SK-N-SH treated with all-trans-retinoic acid at 6 μM for 48 hours (cell line): ENCODE results near the gene GALNT6.

Source experiments
- ARNTL ChIP-seq: fragments of 450-650 bp; formaldehyde crosslinking; IDR thresholded peaks from 2 replicates; pipeline ENCODE4 v1.5.0; 2020; ENCODE audit warnings: low read depth, mild to moderate bottlenecking, moderate library complexity, borderline replicate concordance
- CREB5 ChIP-seq: fragments of 250-450 bp; sonication (Bioruptor Pico); IDR thresholded peaks from 2 replicates; pipeline ENCODE4 v1.5.1; 2020; ENCODE audit warnings: low read depth, mild to moderate bottlenecking, moderate library complexity
- ESRRG ChIP-seq: fragments of 250-450 bp; sonication (Bioruptor Pico); IDR thresholded peaks from 2 replicates; pipeline ENCODE4 v1.6.1; 2021; ENCODE audit warnings: mild to moderate bottlenecking
- GLIS3 ChIP-seq: fragments of 250-450 bp; sonication (Bioruptor Pico); IDR thresholded peaks from 2 replicates; pipeline ENCODE4 v1.5.0; 2020; ENCODE audit warnings: mild to moderate bottlenecking, moderate library complexity
- ISL1 ChIP-seq: fragments of 250-450 bp; sonication (Bioruptor Pico); IDR thresholded peaks from 2 replicates; pipeline ENCODE4 v2.1.2; 2022; ENCODE audit warnings: mild to moderate bottlenecking, moderate library complexity
- PATZ1 ChIP-seq: fragments of 250-450 bp; sonication (Bioruptor Pico); IDR thresholded peaks from 2 replicates; pipeline ENCODE4 v1.8.0; 2020; ENCODE audit warnings: mild to moderate bottlenecking, moderate library complexity, borderline replicate concordance
- POU6F1 ChIP-seq: fragments of 250-450 bp; sonication (Bioruptor Pico); IDR thresholded peaks from 2 replicates; pipeline ENCODE4 v1.8.0; 2021; ENCODE audit warnings: low read depth, mild to moderate bottlenecking, moderate library complexity, borderline replicate concordance
- RARB ChIP-seq: fragments of 250-450 bp; sonication (Bioruptor Pico); IDR thresholded peaks from 2 replicates; pipeline ENCODE4 v1.8.0; 2021; ENCODE audit warnings: mild to moderate bottlenecking, moderate library complexity
- SNAI2 ChIP-seq: fragments of 250-450 bp; sonication (Bioruptor Pico); IDR thresholded peaks from 2 replicates; pipeline ENCODE4 v1.5.0; 2020; ENCODE audit warnings: mild to moderate bottlenecking, moderate library complexity
- TOX ChIP-seq: fragments of 250-450 bp; sonication (Bioruptor Pico); IDR thresholded peaks from 2 replicates; pipeline ENCODE4 v1.8.0; 2021; ENCODE audit warnings: mild to moderate bottlenecking, moderate library complexity, borderline replicate concordance
- TSHZ2 ChIP-seq: fragments of 250-450 bp; sonication (Bioruptor Pico); IDR thresholded peaks from 2 replicates; pipeline ENCODE4 v1.5.0; 2020; ENCODE audit warnings: mild to moderate bottlenecking, moderate library complexity
- ZC3H10 ChIP-seq: fragments of 250-450 bp; sonication (Bioruptor Pico); IDR thresholded peaks from 2 replicates; pipeline ENCODE4 v1.5.1; 2021; ENCODE audit warnings: mild to moderate bottlenecking, moderate library complexity
- ZFP3 ChIP-seq: fragments of 250-450 bp; sonication (Bioruptor Pico); IDR thresholded peaks from 2 replicates; pipeline ENCODE4 v1.5.0; 2020; ENCODE audit warnings: mild to moderate bottlenecking, moderate library complexity
- ZNF70 ChIP-seq: fragments of 450-650 bp; formaldehyde crosslinking; IDR thresholded peaks from 2 replicates; pipeline ENCODE4 v1.5.0; 2020; ENCODE audit warnings: mild to moderate bottlenecking, moderate library complexity

GRCh38 chr12:51383269-51383905 is 7.8 kb downstream of the GALNT6 start:
- no peak for TF ChIP-seq ESRRG
- no peak for TF ChIP-seq POU6F1 (CRISPR knock-in tag)
- TF ChIP-seq ARNTL (CRISPR knock-in tag): no peak
- TF ChIP-seq ZNF70 (CRISPR knock-in tag): no peak
- no peak for TF ChIP-seq ISL1 (CRISPR knock-in tag)
- no peak for TF ChIP-seq CREB5 (CRISPR knock-in tag)
- TF ChIP-seq GLIS3 (CRISPR knock-in tag): no peak
- no peak for TF ChIP-seq PATZ1
- TF ChIP-seq TOX: no peak
- TF ChIP-seq TSHZ2 (CRISPR knock-in tag): no peak
- no peak for TF ChIP-seq ZC3H10 (CRISPR knock-in tag)
- no peak for TF ChIP-seq SNAI2 (CRISPR knock-in tag)
- TF ChIP-seq RARB (CRISPR knock-in tag): no peak
- TF ChIP-seq ZFP3 (CRISPR knock-in tag): no peak
